Activated CD4-positive, CD25-positive, alpha-beta regulatory T cell treated with anti-CD3 and anti-CD28 coated beads, Interleukin-2, amount 50 U/mL, for 72 hours (primary cell): ENCODE data around the gene TUBG2.
"Not testable (repeated sequence)": the region's sequence is repeated elsewhere in the genome, so short reads cannot be mapped to it uniquely, and the experiment has no call there.

Experiments used
- DNase-seq: peaks from one replicate; pipeline ENCODE4 v3.0.0; 2021

Gene TUBG2

GRCh38 chr17:42659079-42659931 lies at the start of gene TUBG2:
TSS of gene TUBG2 (plus strand) at chr17:42659284. CDS start at chr17:42659504, 220 bp downstream.
- DNase-seq, result peak; percentile 77

GRCh38 chr17:42609814-42610801 lies 49.0 kb upstream of the TUBG2 start:
- not testable (repeated sequence) for DNase-seq

- no peak for DNase-seq
Measured at GRCh38 chr17:42612013-42612412, 47.1 kb upstream of the TUBG2 start.

GRCh38 chr17:42613699-42614295 lies 45.3 kb upstream of the TUBG2 start:
- DNase-seq, result no peak

- DNase-seq, result no peak
Measured at GRCh38 chr17:42617956-42618431, 41.1 kb upstream of the TUBG2 start.

GRCh38 chr17:42618442-42619150 lies 40.5 kb upstream of the TUBG2 start:
- no peak for DNase-seq

- DNase-seq, result not testable (repeated sequence)
Measured at GRCh38 chr17:42621987-42622386, 37.1 kb upstream of the TUBG2 start.

GRCh38 chr17:42623271-42623670 lies 35.8 kb upstream of the TUBG2 start:
- no peak for DNase-seq

- DNase-seq, result no peak
Measured at GRCh38 chr17:42623732-42624596, 35.1 kb upstream of the TUBG2 start.

GRCh38 chr17:42627032-42627764 lies 31.9 kb upstream of the TUBG2 start:
- DNase-seq, result not testable (repeated sequence)

GRCh38 chr17:42629411-42630009 lies 29.6 kb upstream of the TUBG2 start:
- DNase-seq, result no peak

- no peak for DNase-seq
Measured at GRCh38 chr17:42632949-42633444, 26.1 kb upstream of the TUBG2 start.

GRCh38 chr17:42639525-42640113 lies 19.5 kb upstream of the TUBG2 start:
- DNase-seq, result no peak

GRCh38 chr17:42640121-42640520 lies 19.0 kb upstream of the TUBG2 start:
- DNase-seq, result no peak

GRCh38 chr17:42642336-42642735 lies 16.7 kb upstream of the TUBG2 start:
- no peak for DNase-seq

GRCh38 chr17:42647778-42648177 lies 11.3 kb upstream of the TUBG2 start:
- no peak for DNase-seq

- DNase-seq, result no peak
Measured at GRCh38 chr17:42651392-42651791, 7.7 kb upstream of the TUBG2 start.

- DNase-seq, result no peak
Measured at GRCh38 chr17:42653179-42654124, 5.6 kb upstream of the TUBG2 start.
